ENCODE results near the gene ARHGAP5.
A peak's percentile ranks its signal among the peaks of the same experiment; 100 is the strongest.

Gene ARHGAP5

DNA sequence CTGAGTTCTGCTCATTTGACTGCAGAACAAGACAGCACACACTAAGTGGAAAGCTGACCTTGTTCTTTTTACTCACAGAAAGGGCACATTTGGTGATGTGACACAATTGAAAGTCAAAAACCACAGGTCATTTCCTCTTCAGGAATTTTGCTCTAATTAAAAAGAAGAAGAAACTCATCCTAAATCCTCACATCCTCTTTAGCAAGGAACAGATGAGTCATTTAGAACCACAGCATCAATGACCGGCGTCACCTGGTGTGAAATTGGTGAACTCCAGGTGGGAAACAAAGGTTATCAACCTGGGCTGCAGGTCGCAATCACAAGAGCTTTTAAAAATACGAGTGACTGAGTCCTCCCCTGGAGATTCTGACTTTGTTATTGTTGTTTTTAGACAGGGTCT is 128.9 kb downstream of the ARHGAP5 start:
- H3K4me2 ChIP-seq (ENCODE audit: low read depth, low read length) = peak overlapping the region; percentile 72
- peak; percentile 65 for DNase-seq
- H3K79me2 ChIP-seq (ENCODE audit: low read length) = no peaks in the 10 kb centered on the region
- H3F3A ChIP-seq (ENCODE audit: insufficient read depth, low read length) = peaks cover 18% of the 10 kb centered on the region
- no peaks in the 10 kb centered on the region for H3K36me3 ChIP-seq (replicated peaks; ENCODE audit: insufficient read depth, low read length)
- H4K20me1 ChIP-seq (ENCODE audit: insufficient read depth, low read length) = no peaks in the 10 kb centered on the region
- no peaks in the 10 kb centered on the region for H3K9me2 ChIP-seq (replicated peaks; ENCODE audit: insufficient read depth, low read length)
- TF ChIP-seq, protein P1, sequence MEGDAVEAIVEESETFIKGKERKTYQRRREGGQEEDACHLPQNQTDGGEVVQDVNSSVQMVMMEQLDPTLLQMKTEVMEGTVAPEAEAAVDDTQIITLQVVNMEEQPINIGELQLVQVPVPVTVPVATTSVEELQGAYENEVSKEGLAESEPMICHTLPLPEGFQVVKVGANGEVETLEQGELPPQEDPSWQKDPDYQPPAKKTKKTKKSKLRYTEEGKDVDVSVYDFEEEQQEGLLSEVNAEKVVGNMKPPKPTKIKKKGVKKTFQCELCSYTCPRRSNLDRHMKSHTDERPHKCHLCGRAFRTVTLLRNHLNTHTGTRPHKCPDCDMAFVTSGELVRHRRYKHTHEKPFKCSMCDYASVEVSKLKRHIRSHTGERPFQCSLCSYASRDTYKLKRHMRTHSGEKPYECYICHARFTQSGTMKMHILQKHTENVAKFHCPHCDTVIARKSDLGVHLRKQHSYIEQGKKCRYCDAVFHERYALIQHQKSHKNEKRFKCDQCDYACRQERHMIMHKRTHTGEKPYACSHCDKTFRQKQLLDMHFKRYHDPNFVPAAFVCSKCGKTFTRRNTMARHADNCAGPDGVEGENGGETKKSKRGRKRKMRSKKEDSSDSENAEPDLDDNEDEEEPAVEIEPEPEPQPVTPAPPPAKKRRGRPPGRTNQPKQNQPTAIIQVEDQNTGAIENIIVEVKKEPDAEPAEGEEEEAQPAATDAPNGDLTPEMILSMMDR (IDR thresholded peaks at IDR 0.05; ENCODE audit: low read length) = peak; percentile 34
- TF ChIP-seq EZH2 (optimal IDR thresholded peaks at IDR 0.05; ENCODE audit: low read depth, low read length) (no peak), EZH2phosphoT487 (IDR thresholded peaks at IDR 0.05; ENCODE audit: low read length) (no peak)
- H3K27ac ChIP-seq (ENCODE audit: low read length) = peak overlapping the region; percentile 63
- H3K27me3 ChIP-seq (replicated peaks; ENCODE audit: insufficient read depth, low read length) = no peaks in the 10 kb centered on the region
- no peak overlapping the region for H2AFZ ChIP-seq (ENCODE audit: low read length)
- 0 out of 2 replicates have a peak overlapping the region, but pooled peaks have one; percentile 7 for H3K4me3 ChIP-seq (ENCODE audit: low read length)
- H3K4me1 ChIP-seq (ENCODE audit: low read length) = peaks cover 15% of the 10 kb centered on the region
- H3K9ac ChIP-seq (ENCODE audit: low read length) = no peak overlapping the region
- no peaks in the 10 kb centered on the region for H3K9me3 ChIP-seq (replicated peaks; ENCODE audit: insufficient read depth, low read length)

DNA sequence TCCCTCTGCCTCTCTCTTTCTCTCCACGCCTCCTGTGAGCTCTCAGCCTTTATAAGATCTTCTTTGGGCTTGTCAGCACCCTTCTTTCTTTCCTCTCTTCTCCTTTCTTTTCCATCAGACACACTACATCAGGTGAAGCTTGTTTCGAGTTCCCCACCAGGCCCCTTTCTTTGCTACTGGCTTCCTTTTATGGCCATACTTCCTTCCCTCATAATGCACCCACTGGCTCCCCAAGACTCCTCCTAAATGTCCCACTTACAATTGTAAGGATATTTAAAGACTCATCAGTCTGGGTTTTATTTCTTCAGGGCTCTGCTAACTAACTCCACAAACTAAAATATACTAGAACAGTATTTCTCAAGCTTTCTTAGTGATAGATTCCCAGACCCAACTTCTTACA is 129.4 kb downstream of the ARHGAP5 start:
- H3K9ac ChIP-seq (ENCODE audit: low read length) = no peak overlapping the region
- no peak for DNase-seq
- no peaks in the 10 kb centered on the region for H3K9me3 ChIP-seq (replicated peaks; ENCODE audit: insufficient read depth, low read length)
- peak overlapping the region; percentile 63; the same call in 1 of the 2 replicates for H3K27ac ChIP-seq (ENCODE audit: low read length)
- peaks cover 15% of the 10 kb centered on the region for H3K4me1 ChIP-seq (ENCODE audit: low read length)
- TF ChIP-seq EZH2phosphoT487 (IDR thresholded peaks at IDR 0.05; ENCODE audit: low read length) (no peak), EZH2 (optimal IDR thresholded peaks at IDR 0.05; ENCODE audit: low read depth, low read length) (no peak)
- TF ChIP-seq, protein P1 (IDR thresholded peaks at IDR 0.05; ENCODE audit: low read length) = no peak
- H4K20me1 ChIP-seq (ENCODE audit: insufficient read depth, low read length) = no peaks in the 10 kb centered on the region
- H3K4me3 ChIP-seq (ENCODE audit: low read length) = no peak overlapping the region
- H3K27me3 ChIP-seq (replicated peaks; ENCODE audit: insufficient read depth, low read length) = no peaks in the 10 kb centered on the region
- H3K79me2 ChIP-seq (ENCODE audit: low read length) = no peaks in the 10 kb centered on the region
- H3K4me2 ChIP-seq (ENCODE audit: low read depth, low read length) = 0 out of 2 replicates have a peak overlapping the region, but pooled peaks have one; percentile 24
- H3K36me3 ChIP-seq (replicated peaks; ENCODE audit: insufficient read depth, low read length) = no peaks in the 10 kb centered on the region
- H2AFZ ChIP-seq (ENCODE audit: low read length) = no peak overlapping the region
- peaks cover 18% of the 10 kb centered on the region for H3F3A ChIP-seq (ENCODE audit: insufficient read depth, low read length)
- no peaks in the 10 kb centered on the region for H3K9me2 ChIP-seq (replicated peaks; ENCODE audit: insufficient read depth, low read length)

DNA sequence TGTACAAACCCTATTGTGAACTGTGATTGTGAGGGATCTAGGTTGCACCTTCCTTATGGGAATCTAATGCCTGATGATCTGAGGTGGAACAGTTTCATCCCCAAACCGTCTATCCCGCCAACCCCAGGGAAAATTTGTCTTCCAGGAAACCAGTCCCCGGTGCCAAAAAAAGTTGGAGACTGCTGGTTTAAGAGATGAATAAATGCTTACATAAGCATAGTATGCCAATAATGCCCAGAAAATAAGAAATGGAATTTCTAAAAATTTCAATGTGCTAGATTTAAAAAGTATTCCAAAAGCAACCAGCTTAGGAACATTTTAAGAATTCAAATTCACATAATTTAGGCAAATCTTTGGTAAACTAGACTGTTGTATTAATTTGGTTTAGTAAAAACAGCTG is 131.4 kb downstream of the ARHGAP5 start:
- H3K9me2 ChIP-seq (replicated peaks; ENCODE audit: insufficient read depth, low read length) = no peaks in the 10 kb centered on the region
- no peak overlapping the region for H3K9ac ChIP-seq (ENCODE audit: low read length)
- no peaks in the 10 kb centered on the region for H3K9me3 ChIP-seq (replicated peaks; ENCODE audit: insufficient read depth, low read length)
- no peak overlapping the region for H3K4me2 ChIP-seq (ENCODE audit: low read depth, low read length)
- H3F3A ChIP-seq (ENCODE audit: insufficient read depth, low read length) = peaks cover 10% of the 10 kb centered on the region
- H4K20me1 ChIP-seq (ENCODE audit: insufficient read depth, low read length) = no peaks in the 10 kb centered on the region
- H3K36me3 ChIP-seq (replicated peaks; ENCODE audit: insufficient read depth, low read length) = no peaks in the 10 kb centered on the region
- H2AFZ ChIP-seq (ENCODE audit: low read length) = no peak overlapping the region
- H3K79me2 ChIP-seq (ENCODE audit: low read length) = no peaks in the 10 kb centered on the region
- DNase-seq = no peak
- H3K27ac ChIP-seq (ENCODE audit: low read length) = no peak overlapping the region
- no peak overlapping the region for H3K4me3 ChIP-seq (ENCODE audit: low read length)
- no peaks in the 10 kb centered on the region for H3K27me3 ChIP-seq (replicated peaks; ENCODE audit: insufficient read depth, low read length)
- TF ChIP-seq EZH2phosphoT487 (IDR thresholded peaks at IDR 0.05; ENCODE audit: low read length) (no peak), EZH2 (optimal IDR thresholded peaks at IDR 0.05; ENCODE audit: low read depth, low read length) (no peak)
- TF ChIP-seq, protein P1 (IDR thresholded peaks at IDR 0.05; ENCODE audit: low read length) = no peak
- peaks cover 15% of the 10 kb centered on the region for H3K4me1 ChIP-seq (ENCODE audit: low read length)
